Erythroblast (primary cell): ENCODE measurements around the gene LAPTM5.

Experiments used
- DNase-seq, 2 experiments: peaks; one replicate each; lab custom pipeline; 2025; lab: John Stamatoyannopoulos, UW
- GATA1 ChIP-seq: IDR thresholded peaks from 2 replicates; pipeline ENCODE4 v1.6.1; 2011; ENCODE audit warnings: low read depth, mild to moderate bottlenecking, control low read depth, low read length, moderate library complexity
- POLR2A ChIP-seq: IDR thresholded peaks from 2 replicates; pipeline ENCODE4 v1.6.1; 2011; ENCODE audit warnings: mild to moderate bottlenecking, low read length

The LAPTM5 gene

DNA sequence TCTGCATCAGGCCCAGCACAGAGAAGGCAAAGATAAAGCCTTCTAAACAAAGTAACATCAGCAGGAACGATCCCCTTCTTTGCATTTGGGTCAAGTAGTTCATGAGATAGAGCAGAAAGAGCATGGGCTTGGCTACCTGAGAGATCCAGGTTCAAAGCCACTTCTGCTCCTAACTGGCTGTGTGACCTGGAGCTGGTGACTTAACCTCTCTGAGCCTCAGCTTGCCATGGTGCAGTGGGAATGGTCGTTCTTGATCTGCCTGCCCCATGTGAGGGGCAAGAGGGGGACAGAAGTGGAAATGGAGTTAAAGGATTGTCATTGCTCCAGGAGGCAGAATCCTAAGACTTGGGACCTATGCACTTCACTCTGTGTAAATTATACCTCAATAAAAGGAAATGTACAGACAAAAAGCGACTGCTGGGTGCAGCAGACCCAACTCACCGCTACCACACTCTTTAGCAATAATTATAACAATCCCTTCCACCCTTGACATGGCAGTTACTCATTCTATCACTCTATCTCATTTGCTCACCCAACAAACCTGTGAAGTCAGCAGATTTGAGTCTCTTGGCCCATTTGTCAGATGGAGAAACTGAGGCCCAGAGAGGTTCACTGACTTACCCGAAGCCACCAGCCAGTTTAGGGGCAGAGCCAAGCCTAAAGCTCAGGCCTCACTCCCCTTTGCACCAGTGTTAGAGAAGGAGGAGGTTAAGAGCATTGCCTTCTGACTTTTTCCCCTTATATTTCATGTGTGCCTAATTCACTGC, 32.7 kb downstream of the LAPTM5 start:
- DNase-seq, result no peak
- no peak for TF ChIP-seq GATA1
- no peak for TF ChIP-seq POLR2A

DNA sequence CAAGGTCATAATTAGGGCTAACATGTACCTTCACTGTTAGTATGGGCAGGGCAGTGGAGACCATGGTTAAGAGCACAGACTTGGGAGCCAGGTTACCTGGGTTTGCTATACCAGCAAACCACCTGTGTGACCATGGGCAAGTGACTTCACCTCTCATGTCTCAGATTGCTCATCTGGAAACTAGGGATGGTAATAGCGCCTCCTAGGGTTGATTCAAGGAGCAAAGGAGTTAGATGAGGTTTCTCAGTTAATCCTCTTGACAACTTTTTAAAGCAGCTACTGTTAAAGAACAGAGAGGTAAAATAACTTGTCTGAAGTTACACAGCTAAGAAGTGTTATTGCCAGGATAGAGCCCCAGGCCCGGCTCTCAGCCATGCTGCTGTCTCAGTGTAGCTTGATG, 33.4 kb downstream of the LAPTM5 start:
- DNase-seq, result peak in 1 of 2 experiments; percentile 41
- TF ChIP-seq POLR2A, result no peak
- TF ChIP-seq GATA1, result no peak

DNA sequence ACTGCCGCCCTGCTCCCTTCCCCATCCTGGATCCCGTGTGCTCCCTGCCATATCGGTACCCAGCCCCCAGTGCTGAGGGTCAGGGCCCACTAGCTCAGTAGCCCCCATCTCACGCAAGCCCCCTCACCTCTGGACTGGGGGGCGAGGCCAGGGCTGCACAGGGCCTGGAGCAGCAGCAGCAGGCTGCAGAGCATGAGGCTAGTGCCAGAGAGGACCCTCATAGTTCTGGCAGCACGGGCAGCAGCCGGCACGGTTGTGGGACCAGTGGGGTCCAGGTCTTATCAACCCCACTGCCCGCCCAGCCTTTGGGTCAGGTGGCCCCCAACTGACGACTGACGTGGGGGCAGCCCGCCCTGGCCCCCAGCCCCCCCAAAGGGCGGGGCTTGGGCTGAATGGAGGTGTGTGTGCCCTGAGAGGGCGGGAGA, 34.2 kb downstream of the LAPTM5 start, which contains the start of gene MATN1:
Gene MATN1 (minus strand): TSS at position 255 of the 425 bp plus-strand sequence. CDS start 34 bp downstream, at position 221.
- no peak for TF ChIP-seq POLR2A
- no peak for TF ChIP-seq GATA1
- no peak for DNase-seq

DNA sequence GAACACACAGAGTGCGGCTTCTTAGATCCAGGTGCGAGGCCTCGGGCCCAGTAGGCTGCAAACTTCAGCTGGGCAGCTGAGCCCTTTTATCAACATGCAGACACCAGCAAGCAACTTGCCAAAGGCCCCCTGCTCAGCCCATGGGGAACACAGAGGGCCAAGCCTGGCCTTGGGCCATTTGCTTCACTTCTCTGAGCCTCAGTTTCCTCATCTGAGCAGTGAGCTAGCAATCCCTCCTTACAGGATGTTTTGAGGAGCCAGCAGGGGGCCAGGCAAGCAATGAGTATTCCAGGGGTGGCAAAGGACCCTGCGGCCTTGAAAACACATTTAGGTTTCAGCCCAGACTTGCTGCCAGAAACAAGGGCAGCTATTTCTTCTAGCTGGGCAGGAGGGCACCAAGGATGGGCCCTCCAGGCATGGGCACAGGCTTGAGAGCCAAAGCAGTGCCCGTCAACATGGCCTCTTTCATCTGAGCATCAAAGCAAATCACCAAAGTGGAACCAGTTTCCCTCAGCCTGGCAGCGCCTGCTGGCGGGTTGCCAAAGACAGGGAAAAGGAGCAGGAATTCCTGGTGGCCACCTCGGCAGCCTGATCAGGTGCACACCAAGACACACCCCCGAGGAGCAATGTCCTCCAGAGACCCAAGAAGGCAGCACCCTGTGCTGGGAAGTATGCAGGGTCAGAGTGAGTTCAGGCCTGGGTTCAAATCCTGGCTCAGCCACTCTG, 35.6 kb downstream of the LAPTM5 start:
- DNase-seq, result peak in 1 of 2 experiments; percentile 22
- TF ChIP-seq GATA1, result no peak
- no peak for TF ChIP-seq POLR2A

DNA sequence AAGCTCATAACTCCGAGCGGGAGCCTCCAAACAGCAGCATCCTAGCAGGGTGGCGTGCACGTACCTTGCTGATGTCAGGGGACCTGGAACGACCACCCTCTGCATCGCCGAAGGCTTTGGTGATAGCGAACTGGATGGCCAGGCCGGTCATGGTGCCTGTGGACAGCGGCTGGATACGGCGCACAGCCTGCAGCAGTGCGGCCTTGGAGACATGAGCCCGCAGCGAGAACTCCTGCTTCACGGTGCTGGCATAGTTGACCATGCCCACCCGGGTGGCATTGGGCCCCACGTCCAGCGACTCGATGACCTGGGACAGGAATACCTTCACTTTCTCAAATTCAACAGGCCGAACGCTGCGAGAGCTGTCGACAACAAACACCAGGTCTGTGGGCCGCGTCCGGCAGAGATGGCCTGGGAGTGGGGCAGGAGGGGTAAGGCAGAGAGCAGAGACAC, 36.2 kb downstream of the LAPTM5 start:
- TF ChIP-seq GATA1 (no peak), POLR2A (no peak)
- no peak for DNase-seq

DNA sequence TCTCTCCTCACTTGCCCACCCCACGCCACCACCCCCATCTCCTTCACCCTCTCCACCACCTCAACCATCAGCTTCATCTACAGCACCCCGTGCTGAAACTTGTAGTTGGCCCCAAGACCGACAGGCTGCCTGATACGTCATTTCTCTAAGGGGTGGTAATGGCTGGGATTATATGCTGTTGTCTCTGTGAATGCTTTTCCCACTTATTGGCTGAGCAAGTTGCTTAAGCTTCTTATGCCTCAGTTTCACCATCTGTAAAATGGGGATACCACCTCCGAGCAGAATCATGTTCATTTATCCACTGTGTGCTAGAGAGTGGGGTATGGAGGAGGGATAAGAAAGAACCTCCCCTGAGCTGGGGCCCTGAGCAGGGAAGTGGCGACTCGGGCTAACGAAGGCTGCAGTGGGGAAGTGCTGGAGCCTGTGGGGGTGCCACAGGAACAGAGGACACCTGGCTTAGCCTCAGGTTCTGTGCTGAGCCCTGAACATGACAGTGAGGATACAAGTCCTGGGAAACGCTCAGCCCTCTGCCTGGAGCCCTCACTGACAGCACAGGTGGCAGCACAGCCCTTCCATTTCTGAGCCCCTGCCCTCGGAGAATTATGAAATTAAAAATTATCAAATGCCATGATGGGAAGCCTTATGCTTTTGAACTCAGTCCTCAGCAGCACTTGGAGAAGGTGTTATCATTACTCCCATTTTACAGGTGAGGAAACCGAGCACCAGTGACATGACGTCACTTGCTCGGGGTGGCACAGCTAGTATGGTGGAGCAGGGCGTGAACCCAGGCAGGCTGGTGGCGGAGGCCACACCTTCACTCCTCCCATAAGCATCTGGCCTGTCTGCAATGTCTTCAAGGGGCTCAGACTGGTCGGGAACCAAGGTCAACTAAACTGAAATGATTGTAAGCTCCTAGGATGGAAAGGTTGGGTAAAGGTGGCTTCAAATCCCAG, 37.0 kb downstream of the LAPTM5 start:
- TF ChIP-seq GATA1 (no peak), POLR2A (no peak)

DNA sequence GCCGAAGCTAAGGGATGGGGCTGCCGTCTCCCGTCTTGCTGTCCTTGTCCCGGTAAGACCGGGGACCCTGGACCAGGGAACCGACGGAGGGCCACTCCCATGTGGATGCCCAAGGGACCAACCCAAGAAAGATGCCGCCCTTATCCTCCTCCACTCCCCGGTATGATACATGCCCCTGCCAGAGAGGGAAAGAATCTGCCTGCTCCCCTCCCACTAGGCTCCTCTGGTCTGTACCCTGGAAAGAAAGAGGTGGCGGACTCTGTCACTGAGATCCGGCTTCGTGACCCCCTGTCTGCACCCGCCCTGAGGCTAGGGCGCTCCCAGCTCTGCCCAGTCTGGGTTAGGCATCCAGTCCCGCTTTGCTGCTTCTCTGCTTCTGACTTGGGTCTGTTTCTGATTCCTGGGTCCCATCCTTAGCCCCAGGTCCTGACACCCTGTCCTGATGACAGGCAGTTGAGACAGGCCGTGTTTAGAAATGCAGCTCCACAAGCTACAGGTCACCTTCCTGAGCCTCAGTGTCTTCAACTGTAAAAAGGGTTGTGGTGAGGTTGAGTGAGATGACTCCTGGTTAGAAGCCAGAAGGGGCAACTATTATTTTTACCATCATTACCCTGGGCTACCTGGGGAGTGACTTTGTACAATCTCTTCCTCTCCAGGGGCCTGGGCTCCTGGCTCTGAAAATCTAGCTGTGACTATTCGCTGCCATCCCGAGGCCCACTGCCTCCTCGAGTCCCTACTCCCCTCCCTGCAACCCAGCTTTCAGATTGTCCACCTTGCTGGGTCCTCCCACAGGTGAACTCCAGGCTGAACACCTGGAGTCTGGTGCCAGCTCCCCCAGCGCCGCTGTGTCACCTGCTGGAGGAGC, 37.9 kb downstream of the LAPTM5 start:
- DNase-seq, result no peak
- TF ChIP-seq POLR2A, result no peak
- TF ChIP-seq GATA1, result no peak

More for the DNA sequence above, 37.0 kb downstream of the LAPTM5 start:
- DNase-seq, result peak in 1 of 2 experiments; percentile 21

DNA sequence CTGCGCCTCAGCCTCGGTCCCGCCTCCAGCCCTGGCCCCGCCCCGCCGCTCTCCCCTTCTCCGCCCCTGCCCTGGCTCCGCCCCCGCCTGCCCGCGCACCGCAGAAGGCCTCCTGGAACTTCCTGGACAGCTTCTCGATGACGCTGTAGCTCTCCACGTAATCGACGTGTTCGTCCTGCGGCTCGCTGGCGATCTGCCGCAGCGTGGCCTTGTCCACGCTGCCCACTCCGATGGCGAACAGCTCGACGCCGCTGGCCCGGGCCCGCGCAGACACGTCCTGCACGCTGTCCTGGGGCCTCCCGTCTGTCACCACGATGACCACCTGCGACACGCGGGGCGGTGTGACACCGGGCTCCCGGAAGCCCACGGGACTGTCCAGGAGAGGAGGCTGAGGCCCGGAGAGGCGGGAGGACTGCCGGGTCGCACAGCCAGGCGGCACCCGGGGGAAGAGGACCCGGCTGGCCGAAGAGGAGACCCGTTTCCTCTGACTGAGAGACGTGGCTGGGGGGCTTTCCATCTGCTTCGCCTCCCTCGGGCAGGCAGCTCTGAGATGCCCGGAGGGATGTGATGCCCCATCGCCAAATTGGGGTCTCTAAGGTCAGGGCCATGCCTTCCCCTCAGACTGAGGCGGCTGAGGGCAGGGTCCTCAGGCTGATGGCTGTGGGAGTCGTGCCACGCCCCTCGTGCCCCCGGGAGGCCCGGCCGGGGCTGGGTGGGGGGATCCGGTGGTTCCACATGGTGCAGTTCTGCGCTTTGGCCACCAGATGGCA, 38.8 kb downstream of the LAPTM5 start:
- DNase-seq, result peak; percentile 90 to 99
- TF ChIP-seq POLR2A (peak; percentile 80), GATA1 (no peak)

DNA sequence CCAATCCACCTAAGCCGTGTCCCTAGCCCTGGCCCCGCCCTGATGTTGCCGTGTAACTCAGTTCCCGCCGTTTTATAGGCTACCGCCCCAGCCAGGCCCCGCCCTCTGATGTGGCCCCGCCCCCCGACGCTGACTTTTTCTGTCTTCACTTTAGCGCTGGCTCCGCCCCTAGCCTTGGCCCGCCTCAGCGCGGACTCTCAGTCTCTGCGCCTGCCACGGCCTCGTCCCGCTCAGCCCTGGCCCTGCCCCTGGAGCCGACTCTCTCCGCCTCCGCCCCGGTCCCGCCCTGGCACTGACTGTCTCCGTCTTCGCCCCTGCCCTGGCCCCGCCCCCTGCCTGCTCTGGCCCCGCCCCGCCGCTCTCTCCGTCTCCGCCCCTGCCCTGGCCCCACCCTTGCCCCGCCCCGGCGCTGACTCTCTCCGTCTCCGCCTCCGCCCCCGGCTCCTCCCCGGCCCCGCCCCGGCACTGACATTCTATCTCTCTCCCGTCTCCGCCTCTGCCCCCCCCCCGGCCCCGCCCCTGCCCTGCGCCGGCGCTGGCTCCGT, 39.4 kb downstream of the LAPTM5 start:
- TF ChIP-seq GATA1 (no peak), POLR2A (no peak)
- DNase-seq, result peak; percentile 99 to 100

DNA sequence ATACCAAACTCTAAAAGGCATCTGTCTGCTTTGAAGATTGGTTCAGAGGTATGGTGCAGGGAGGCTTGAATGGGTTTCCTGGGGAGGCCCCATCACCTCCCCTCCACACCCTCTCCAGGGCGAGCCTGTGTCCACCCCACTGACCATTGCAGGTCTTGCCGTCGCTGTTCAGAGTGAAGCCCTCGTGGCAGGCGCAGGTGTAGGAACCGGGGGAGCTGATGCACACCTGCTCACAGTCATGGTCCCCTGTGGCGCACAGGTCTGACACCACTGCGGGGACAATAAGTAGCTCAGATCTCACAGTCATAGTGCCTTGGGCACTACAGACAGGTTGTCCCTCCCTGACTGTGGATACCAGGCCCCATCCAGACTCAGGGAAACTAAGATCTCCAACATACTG, 40.9 kb downstream of the LAPTM5 start:
- no peak for DNase-seq
- TF ChIP-seq GATA1 (no peak), POLR2A (no peak)

DNA sequence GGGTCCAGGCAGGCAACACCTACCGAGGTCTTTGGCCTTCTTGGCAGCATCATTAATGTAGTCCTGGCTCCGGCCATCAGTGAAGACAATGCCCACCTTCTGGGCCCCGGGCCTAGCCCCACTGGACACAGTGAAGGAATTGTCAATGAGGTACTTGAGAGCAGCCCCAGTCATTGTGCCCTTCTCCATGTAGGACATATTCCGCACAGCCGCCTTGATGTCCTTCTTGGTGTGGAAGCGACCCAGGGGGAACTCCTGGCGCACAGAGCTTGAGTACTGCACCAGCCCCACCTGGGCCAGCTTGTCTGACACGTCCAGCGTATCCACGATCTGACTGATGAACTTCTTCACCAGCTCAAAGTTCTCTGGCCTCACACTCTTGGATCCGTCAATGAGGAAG, 41.7 kb downstream of the LAPTM5 start:
- TF ChIP-seq POLR2A (no peak), GATA1 (no peak)
- no peak for DNase-seq
